Endothelial cell (in vitro differentiated cells): ENCODE measurements around the gene OSBPL2. TPM values are rescaled to one million over a fixed set of nuclear protein-coding genes. Genes with fewer than 3 reads are reported as not detected.
A peak's percentile ranks its signal among the peaks of the same experiment; 100 is the strongest.

Source experiments
- DNase-seq: peaks from one replicate; pipeline ENCODE4 v3.0.0; 2021; ENCODE audit warnings: low spot score
- H3K27ac Mint-ChIP-seq: one replicate; pipeline ENCODE4 v1.8.0; 2021; ENCODE audit warnings: mixed read lengths, inconsistent platforms; ENCODE audit not compliant: unreplicated experiment
- H3K27me3 Mint-ChIP-seq: one replicate; pipeline ENCODE4 v1.8.0; 2021; ENCODE audit warnings: mild to moderate bottlenecking, moderate library complexity, mixed read lengths, inconsistent platforms; ENCODE audit not compliant: unreplicated experiment
- H3K36me3 Mint-ChIP-seq: one replicate; pipeline ENCODE4 v1.8.0; 2021; ENCODE audit warnings: mild to moderate bottlenecking, low read depth, mixed read lengths, inconsistent platforms; ENCODE audit not compliant: unreplicated experiment
- H3K4me1 Mint-ChIP-seq: one replicate; pipeline ENCODE4 v1.8.0; 2021; ENCODE audit warnings: mild to moderate bottlenecking, mixed read lengths, inconsistent platforms; ENCODE audit not compliant: unreplicated experiment
- H3K4me3 Mint-ChIP-seq: one replicate; pipeline ENCODE4 v1.8.0; 2021; ENCODE audit warnings: mild to moderate bottlenecking, mixed read lengths, inconsistent platforms; ENCODE audit not compliant: unreplicated experiment
- H3K9me3 Mint-ChIP-seq: one replicate; pipeline ENCODE4 v1.8.0; 2021; ENCODE audit warnings: mixed read lengths, inconsistent platforms; ENCODE audit not compliant: unreplicated experiment
- CTCF ChIP-seq: fragments of 200-600 bp; sonication (generic); IDR thresholded peaks from one replicate; pipeline ENCODE4 v1.5.0; 2021; ENCODE audit warnings: antibody characterized with exemption; ENCODE audit not compliant: unreplicated experiment
- long read RNA-seq: library from polyadenylated mRNA; unstranded; transcript quantifications from one replicate; pipeline ENCODE4 v2.0.0, GENCODE V29; 2020; ENCODE audit not compliant: unreplicated experiment
- total RNA-seq: library from RNA; stranded (reverse); fragmentation: NEBNext Ultra II Directional; extraction: Animal tissue kit (Norgen Biotek cat#: 25700); gene quantifications from one replicate; pipeline ENCODE4 v1.2.1, GENCODE V29; 2021; ENCODE audit not compliant: unreplicated experiment

OSBPL2 gene
- 39.5 TPM for total RNA-seq
- long read RNA-seq, full-length matches to known transcripts = 2 of 4 reads
- long read RNA-seq, partial matches to known transcripts = 1 of 4 reads
- long read RNA-seq, other reads (novel, unspliced or antisense) = 1 of 4 reads

GRCh38 chr20:62237801-62238568, at the start of gene OSBPL2:
TSS of gene OSBPL2 (plus strand) at chr20:62238521. CDS start at chr20:62256185, 17,664 bp downstream.
- H3K36me3 Mint-ChIP-seq = no peaks in the 10 kb centered on the region
- peak within 1 kb of the TSS; percentile 92 for H3K4me3 Mint-ChIP-seq
- H3K9me3 Mint-ChIP-seq = no peaks in the 10 kb centered on the region
- H3K27ac Mint-ChIP-seq = peak within 1 kb of the TSS; percentile 42
- H3K4me1 Mint-ChIP-seq = no peaks in the 10 kb centered on the region
- TF ChIP-seq CTCF = no peak
- peak; percentile 100 for DNase-seq
- H3K27me3 Mint-ChIP-seq = peaks cover 4% of the 10 kb centered on the region

GRCh38 chr20:62190639-62191411, 47.5 kb upstream of the OSBPL2 start:
- no peak for TF ChIP-seq CTCF
- no peak for DNase-seq
- no peaks in the 10 kb centered on the region for H3K9me3 Mint-ChIP-seq
- peaks cover 2% of the 10 kb centered on the region for H3K27me3 Mint-ChIP-seq
- H3K27ac Mint-ChIP-seq = no peak overlapping the region
- peaks cover 10% of the 10 kb centered on the region for H3K4me1 Mint-ChIP-seq
- H3K4me3 Mint-ChIP-seq = no peak overlapping the region
- peaks cover 5% of the 10 kb centered on the region for H3K36me3 Mint-ChIP-seq

GRCh38 chr20:62191781-62192559, 46.4 kb upstream of the OSBPL2 start:
- H3K27ac Mint-ChIP-seq = no peak overlapping the region
- no peak for DNase-seq
- H3K4me1 Mint-ChIP-seq = peaks cover 7% of the 10 kb centered on the region
- peaks cover 5% of the 10 kb centered on the region for H3K36me3 Mint-ChIP-seq
- no peaks in the 10 kb centered on the region for H3K9me3 Mint-ChIP-seq
- peaks cover 2% of the 10 kb centered on the region for H3K27me3 Mint-ChIP-seq
- no peak overlapping the region for H3K4me3 Mint-ChIP-seq
- TF ChIP-seq CTCF = no peak

- Mint-ChIP-seq H3K9me3 (no peaks in the 10 kb centered on the region), H3K27me3 (peaks cover 2% of the 10 kb centered on the region), H3K27ac (no peak overlapping the region), H3K36me3 (peaks cover 5% of the 10 kb centered on the region), H3K4me3 (no peak overlapping the region), H3K4me1 (peaks cover 3% of the 10 kb centered on the region)
- no peak for DNase-seq
- no peak for TF ChIP-seq CTCF
These were observed 45.7 kb upstream of the OSBPL2 start for GRCh38 chr20:62192635-62193034.
